Hematopoietic multipotent progenitor cell treated with erythropoietin and hydrocortisone succinate and interleukin-3 and kit ligand, for 15 days (in vitro differentiated cells): ENCODE results near the gene MACC1.
A peak's percentile ranks its signal among the peaks of the same experiment; 100 is the strongest.
"Not testable (repeated sequence)": the region's sequence is repeated elsewhere in the genome, so short reads cannot be mapped to it uniquely, and the experiment has no call there.

ENCODE experiments used
- DNase-seq: peaks from one replicate; pipeline ENCODE4 v3.0.0-alpha.2; 2015; ENCODE audit warnings: low spot score

The MACC1 gene

DNA sequence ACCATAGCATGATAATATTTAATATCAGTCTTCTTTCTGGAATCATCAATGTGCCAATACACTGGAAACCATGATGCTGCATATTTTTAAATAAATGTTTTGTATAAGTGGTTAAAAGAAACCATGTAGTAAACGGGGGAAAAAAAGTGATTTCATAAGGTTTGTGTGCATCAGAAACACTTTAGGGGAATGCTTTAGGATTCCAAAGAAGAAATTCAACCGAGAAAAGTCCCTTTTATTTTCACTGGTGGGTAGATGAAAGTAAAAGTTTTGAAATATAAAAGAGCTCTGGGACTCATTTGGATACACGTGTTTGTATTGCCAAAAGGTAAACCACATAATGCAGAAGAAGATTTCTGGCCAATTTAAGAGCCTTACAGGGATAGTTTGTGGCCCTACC is 11.9 kb upstream of the MACC1 start:
- no peak for DNase-seq

DNA sequence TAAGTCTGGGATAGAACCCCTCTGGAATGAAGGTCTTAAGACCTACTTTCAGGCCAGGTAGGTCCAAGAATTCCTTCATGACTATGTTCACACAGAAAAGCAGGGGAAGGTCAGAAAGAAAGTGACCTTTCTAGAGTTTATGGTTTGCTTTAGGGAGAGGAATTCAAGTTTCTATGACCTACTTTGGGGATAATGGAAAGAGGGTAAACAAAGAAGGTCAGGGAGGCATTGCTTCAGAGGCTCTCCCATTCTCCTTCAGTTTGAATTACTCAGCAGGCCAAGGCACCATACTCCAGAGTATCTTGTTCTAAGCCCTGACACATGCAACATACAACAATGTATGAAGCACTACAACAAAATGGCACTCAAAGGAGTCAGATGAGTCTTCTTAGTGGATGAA is 11.5 kb upstream of the MACC1 start:
- no peak for DNase-seq

DNA sequence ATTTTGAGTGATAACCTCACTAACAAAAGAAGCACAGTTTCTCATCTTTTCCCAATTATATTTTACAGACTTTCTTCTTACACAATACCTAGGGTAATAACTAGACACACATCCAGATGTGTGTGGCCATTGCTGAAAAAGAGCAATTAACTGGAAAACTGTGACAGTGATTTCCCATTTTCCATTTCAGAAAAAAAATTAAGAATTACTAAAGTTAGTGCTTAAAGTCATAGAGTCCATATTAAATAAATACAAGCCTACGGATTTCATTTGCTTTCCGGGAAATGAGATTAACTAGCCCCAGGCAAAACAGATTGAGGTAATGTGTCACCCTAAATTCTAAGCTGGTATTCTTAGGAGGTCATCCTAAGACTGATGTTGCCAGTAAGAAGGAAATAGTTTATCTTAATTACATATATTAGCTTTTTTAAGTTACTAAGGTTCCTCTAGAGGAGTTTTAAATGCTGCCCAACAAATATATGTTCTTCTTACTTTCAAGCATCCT is 10.2 kb upstream of the MACC1 start:
- no peak for DNase-seq

DNA sequence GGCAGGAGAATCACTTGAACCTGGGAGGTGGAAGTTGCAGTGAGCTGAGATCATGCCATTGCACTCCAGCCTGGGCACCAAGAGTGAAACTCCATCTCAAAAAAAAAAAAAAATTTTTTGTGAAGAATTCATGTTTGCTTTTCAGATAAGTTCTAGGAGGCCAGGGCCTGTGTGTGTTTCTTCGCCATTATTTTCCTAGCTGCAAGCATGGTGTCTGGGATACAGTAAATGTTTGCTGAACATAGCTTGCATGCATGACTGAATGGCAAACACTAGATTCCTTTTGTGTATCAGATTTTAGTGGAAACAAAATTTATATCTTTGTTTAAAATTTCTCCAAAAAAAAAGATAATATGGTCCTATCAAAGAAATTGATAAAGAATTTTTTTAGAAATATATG is 9.7 kb upstream of the MACC1 start:
- DNase-seq: no peak

DNA sequence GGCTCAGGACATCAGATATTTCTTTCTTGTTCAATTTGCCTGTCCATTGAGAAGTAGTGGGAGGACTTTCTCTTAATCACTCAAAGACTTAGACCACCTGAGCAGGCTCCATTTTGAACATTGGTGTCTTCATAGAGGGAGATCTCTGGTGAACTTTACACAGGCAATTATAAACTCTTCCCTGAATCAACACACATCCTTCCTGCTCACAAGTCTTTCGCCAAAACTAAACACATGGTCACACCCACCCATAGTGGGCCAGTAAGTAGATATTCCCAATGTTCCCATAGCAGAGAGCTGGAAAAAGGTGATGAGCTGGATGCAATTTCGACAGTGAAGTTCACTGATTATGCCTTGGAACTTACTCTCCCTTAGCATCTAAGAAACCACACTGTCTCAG is 8.2 kb upstream of the MACC1 start:
- no peak for DNase-seq

DNA sequence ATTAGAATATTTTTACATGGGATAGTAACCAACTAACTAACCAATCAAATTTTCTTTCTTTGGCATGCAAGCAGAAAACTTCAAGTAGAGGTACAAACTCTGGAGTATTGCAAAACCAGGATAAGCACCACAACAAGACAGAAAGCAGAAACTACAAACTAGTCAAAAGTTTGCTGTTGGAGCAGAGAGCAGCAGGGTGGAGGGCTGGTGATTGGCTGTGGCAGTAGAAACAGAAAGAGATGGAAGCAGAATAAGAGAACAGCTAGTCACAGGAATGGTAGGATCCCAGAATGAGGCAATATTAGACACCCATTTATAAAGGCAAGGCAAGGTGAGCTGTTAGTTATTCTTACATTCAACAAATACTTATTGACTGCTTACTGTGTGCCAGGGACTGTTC is 6.8 kb upstream of the MACC1 start:
- no peak for DNase-seq

DNA sequence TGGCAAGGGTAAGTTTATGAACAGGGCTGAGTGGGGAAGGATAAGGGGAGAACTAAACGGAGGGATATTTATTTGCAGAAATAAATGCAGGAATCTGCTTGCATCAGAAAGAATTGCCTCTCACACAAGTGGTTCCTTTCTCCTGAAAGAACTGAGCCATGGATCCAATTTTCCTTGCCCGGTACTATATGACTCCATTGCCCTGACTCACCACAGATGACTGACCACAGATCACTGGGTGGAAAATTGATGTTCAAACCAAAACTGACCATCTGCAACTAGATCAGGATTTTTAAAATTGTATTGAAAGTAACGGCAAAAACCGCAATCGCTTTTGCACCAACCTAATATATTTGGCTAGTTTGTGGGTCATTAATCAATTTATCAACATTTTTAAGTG is 6.2 kb upstream of the MACC1 start:
- DNase-seq: no peak

DNA sequence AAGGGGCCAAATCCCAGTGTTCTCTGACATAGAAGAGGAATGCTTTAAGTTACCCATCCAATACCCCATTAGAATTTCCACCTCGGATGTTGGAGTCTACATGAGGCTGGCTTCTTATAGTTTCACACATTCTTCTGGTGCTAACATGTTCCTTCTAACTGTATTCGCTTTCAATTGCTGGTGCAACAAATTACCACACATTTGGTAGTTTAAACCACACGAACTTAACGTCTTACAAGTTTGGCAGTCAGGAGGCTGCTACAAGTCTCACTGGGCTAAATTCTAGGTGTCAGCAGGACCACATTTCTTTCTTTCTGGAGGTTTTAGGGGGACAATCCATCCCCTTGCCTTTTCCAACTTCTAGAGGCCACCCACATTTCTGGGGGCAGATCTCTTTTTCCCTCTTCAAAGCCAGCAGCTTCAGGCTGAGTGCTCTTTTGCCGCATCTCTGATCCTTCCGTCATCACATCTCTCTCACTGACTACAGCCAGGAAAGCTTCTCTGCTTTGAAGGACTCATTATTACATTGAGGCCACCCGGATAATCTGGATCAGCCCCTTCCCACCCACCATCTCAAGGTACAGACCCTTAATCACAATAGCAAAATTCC is 5.1 kb upstream of the MACC1 start:
- DNase-seq: no peak

DNA sequence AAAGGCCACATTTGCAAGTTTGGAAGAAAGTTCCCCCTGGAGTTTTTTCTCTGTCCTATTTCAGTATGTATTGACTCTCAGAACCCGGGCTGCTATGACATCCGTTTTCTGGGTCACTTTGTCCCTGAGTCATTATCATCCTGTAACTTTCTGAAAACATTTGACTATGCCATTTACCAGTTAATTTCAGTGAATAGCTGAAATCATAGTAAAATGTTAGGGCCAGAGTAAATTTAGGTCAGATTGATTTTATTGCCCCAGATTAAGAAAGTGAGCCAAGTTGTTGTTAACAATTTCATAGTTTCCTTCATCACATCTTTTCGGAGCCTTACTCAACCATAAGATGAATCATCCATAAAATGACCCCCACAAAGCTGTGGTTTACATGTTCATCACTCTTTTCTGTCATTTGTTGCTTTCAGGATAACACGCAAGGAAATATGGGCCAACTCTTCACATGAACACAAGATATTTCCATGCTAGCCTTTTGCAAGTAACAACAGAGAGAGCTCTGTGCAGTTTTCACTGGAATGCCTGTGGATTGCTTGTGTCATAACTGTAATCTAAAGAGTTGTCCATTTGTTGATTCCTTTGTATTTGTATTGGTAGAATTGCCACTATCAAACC is 3.9 kb upstream of the MACC1 start:
- no peak for DNase-seq

DNA sequence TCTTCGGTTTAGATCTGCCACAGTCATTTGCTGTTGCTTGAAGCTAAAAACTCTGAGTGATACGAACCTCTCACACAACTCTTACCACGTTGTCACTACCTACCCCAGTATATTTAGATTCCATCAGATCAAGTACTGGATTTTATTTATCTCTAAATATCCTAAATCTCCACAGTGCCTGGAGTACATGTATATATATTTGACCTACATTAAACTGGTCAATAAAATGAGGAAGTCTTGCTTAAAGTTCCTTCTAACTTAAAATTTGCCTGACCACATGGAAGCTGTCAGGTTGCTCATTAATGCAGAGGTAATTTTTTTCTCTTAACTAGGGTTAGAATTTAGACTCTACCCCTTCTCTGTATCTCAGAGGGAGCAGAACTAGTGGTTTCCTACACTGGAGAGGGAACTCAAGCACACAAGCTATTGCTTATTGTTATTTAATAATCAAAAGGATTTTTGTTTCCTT is 3.1 kb upstream of the MACC1 start:
- DNase-seq: no peak

DNA sequence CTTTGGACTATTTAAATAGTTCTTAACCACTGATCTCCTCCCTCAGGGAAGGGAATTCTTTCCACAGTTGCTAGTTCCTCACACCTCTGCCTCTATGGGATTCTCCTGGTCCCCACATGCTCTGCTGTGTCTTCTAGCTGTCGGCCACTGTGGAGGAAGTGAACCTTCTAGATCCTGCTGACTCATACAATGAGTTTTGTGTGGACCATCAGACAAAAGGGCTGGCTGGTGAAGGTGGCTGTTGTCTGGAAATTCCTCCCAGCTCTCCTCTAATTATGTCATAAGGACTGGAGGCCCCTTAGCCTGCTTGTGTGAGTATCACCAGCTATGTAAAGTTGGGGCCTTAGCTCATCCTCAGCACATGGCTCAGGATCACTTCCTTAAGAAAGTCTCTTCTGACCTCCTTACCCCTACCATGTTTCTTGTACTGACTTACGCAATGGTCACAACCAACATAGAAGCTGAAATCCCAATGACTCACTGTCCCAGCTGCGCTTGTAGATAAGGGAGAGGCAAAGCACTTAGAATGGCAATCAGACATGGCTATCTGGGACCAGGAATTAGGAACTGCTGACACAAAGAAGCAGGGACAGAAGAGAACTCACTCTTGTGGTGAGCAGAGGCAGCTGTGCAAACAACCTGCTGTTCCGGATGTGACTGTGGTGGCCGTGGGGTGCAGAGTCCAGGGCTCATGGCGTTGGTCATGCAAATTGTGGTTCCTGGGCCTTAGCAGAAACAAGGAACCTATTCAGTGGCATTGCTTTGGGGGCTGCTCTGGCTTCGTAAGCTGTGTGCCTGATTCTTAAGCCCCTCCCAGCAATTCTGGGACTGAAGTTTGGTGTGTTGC is 2.5 kb upstream of the MACC1 start:
- DNase-seq: peak; percentile 63

DNA sequence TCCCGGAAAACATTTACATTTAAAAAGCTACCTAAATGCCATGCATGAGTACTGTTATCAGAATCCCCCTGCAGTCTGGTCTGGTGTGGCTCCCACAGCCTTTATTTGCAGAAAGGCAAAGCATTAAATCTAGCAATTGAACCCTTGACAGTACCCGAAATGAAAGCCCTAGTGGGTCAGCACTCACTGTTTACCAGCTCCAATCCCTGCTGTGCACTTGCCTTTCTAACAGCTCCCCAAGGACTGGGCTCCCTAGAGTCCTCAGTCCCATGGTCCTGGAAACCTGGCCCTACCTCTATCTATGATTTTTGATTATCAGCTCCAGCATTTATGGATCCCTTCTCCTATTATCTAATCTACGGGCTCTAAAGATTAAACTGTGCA is 1.9 kb upstream of the MACC1 start:
- DNase-seq: no peak

DNA sequence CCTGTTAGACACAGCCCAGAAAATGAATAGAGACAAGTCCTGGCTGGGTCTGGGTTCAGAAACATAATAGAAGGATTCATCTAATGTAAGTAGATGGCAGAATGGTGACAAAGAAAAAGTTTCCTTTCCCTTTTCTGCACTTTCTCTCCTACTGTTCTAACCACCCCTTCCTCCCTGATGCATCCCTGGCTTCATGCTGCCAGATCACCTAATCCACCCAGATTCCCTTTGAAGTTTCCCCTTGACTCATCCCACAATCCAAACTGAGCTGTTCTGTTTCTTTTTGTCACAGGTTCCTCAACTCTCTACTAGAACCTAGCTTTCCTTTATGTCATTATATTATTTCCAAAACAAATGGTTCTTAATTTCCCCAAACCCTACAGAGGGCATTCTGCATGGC is 1.1 kb upstream of the MACC1 start:
- DNase-seq: no peak

DNA sequence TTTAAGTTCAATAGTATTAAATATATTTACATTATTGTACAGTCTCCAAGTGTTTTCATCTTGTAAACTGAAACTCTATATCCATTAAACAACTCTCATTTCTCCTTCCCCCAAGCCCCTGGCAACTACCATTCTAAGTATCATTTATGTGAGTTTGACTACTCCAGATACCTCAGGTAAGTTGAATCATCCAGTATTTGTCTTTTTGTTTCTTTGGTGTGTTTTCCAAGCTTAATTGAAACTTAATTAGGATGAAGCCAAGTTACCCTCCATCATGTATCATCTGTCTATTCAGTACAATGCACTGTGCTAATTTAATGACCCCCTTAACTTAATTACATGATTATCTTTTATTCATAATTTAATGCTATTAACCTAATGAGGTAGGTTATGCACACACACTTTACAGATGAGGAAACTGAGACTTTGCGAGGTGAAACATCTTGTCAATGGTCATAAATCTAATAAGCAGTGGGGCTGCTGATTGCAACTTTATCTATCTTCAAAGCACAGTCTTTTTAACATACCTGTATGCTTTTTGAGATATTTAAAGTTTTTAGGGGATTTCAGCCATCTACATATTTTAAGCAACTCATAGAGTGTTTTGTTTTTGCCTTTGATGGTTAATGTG is 663 bp downstream of the MACC1 start:
- no peak for DNase-seq

DNA sequence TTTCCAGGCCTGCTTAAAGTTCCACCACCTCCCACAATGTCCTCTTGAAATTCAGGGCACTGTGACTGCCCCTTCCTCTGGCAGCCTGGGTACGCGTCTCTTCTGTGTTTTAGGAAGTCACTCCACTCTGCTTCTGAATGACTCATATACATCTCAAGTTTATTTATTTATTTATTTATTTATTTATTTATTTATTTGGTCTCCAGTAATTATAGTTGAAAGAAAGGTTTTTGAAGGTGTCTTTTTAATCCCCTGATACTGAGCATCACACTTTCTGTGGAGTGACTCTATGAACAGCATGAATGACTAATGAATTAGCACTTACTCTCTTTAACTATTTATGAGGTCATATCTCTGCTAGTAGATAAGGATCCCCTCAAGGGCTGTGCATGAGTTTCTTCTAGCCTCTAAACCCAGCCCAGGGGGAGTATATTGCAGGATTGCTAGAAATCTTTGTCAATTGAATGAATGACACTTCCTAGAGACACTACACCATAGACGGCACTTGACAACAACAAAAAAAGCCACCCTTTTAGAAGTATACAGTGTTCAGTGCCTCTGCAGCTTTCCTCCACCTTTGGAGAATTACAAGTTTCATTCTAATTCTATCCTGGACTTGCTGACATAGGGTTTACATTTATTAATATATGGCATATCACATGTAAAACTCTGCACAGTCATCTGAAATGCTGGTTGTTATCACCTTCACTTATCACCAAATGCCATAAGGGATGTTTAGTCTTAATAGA is 2.1 kb downstream of the MACC1 start:
- DNase-seq: peak; percentile 21

DNA sequence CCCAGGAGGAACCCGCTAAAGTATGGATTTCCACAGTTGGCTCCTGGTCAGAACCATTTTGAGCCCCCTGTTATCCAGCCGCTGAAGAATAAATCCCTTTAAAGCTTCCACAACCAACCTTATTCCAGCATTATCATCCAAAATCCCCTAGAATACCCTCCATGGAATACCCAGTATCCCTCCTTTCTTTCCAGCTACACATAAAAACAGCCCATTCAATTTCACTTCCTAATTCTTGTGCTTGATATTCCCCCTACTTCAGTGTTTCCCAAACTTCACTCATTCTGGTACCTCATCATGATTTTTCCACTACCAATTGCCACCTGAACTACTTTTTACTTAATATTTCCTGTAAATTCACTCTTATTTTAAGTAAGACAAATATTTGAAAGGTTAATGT is 3.1 kb downstream of the MACC1 start:
- DNase-seq: no peak

DNA sequence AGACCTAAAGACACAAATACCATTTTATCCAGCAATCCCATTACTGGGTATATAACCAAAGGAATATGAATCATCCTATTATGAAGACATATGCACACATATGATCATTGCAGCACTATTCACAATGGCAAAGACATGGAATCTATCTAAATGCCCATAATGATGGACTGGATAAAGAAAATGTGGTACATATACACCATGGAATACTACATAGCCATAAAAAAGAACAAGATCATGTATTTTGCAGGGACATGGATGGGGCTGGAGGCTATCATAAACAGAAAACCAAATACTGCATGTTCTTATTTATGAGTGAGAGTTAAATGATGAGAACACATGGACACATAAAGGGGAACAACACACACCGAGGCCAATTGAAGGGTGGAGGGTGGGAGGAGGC is 3.8 kb downstream of the MACC1 start:
- no peak for DNase-seq

DNA sequence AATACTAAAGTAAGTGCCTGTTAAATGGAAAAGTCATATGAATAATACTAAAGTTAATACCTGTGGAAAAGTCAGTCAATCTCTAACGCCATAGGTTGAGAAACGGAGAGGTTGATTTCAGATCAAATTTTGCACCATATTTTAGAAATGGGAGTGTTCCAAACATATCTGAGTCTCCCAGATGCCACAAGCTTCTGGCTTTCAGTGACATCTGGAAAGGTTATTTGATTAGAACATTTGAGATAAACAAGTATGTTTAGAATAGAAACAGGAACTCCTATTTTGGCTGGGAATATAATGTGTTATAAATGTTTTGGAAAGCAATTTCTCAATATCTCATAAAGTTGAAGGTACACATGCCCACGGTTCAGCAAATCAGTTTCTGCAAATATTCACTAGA is 5.8 kb downstream of the MACC1 start:
- DNase-seq: no peak

DNA sequence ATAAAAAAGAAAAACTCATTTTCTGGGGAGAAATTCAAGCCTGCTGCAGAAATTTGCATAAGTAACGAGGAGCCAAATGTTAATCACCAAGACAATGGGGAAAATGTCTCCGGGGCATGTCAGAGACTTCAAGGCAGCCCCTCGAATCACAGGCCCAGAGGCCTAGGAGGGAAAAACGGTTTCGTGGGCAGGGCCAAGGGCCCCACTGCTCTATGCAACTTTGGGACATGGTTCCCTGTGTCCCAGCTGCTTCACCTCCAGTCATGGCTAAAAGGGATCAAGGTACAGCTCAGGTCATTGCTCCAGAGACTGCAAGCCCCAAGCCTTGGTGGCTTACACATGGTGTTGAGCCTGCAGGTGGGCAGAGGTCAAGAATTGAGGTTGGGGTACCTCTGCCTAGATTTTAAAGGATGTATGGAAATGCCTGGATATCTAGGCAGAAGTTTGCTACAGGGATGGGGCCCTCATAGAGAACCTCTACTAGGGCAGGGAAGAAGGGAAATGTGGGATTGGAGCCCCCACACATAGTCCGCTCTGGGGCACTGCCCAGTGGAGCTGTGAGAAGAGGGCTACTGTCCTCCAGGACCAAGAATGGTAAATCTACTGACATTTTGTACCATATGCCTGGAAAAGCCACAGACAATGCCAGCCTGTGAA is 8.4 kb downstream of the MACC1 start:
- DNase-seq: no peak

DNA sequence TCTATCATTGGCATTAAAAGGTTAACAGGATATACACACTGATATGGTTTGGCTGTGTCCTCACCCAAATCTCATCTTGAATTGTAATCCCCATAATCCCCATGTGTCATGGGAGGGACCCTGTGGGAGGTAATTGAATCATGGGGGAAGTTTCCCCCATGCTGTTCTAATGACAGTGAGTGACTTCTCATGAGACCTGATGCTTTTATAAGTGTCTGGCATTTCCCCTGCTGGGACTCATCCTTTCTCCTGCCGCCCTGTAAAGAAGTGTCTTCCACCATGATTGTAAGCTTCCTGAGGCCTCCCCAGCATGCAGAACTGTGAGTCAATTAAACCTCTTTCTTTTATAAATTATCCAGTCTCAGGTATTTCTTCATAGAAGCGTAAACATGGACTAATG is 9.4 kb downstream of the MACC1 start:
- not testable (repeated sequence) for DNase-seq

DNA sequence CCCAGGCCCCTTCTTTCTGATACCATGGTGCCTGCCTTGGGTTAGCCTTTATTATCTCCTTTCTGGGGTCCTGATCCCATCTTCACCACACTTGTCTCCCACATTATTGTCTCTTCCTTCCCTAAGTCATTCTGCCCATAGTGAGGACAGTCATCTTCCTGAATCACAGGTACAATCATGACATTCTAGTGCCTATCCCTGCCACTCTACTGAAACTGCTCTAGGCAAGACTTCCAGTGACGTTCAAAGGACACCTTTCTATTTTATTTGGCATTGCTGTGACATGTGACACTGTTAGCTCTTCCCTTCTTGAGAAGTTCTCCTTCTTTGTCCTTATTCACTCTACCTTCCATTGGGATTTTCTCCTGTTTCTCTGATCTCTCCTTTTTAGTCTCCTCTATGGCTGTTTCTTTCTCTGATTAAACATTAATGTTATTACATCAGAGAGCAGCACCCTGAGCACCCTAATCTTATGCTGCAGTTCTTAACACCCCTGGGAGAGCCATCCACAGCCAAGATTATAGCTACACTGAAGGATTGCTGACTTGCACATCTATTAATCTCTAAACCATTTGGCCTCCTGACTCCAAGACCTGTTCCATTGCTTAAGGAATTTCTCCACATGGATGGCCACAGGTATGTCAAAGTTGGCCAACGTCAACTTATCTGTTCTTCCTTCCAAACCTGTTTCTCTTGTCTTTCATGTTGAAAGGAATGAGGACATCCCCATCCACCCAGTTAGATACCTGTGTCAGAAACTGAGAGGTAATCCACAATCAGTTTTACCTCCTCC is 10.9 kb downstream of the MACC1 start:
- DNase-seq: no peak
